Loucy (cell line): ENCODE measurements around the gene IFNG-AS1.

Source experiments
- H2AFZ ChIP-seq: fragments of 200-600 bp; sonication (generic); 2 replicates; pipeline ENCODE4 v1.6.0; 2016; ENCODE audit warnings: antibody characterized with exemption, mild to moderate bottlenecking, low read length, moderate library complexity
- H3F3A ChIP-seq: fragments of 200-600 bp; 2 replicates; pipeline ENCODE4 v1.6.0; 2016; ENCODE audit warnings: antibody characterized with exemption, low read depth, mild to moderate bottlenecking
- H3K27me3 ChIP-seq: fragments of 200-600 bp; sonication (generic); 2 replicates; pipeline ENCODE4 v1.6.1; 2014; ENCODE audit warnings: low read length, mild to moderate bottlenecking; ENCODE audit not compliant: insufficient read depth, poor library complexity, severe bottlenecking
- H3K36me3 ChIP-seq: fragments of 200-600 bp; sonication (generic); 2 replicates; pipeline ENCODE4 v1.6.1; 2016; ENCODE audit warnings: low read length; ENCODE audit not compliant: insufficient read depth
- H3K4me1 ChIP-seq: fragments of 200-600 bp; sonication (generic); 2 replicates; pipeline ENCODE4 v1.5.1; 2014; ENCODE audit warnings: low read length, mild to moderate bottlenecking; ENCODE audit not compliant: insufficient read depth, poor library complexity, severe bottlenecking
- H3K4me2 ChIP-seq: fragments of 200-600 bp; sonication (generic); 2 replicates; pipeline ENCODE4 v1.6.0; 2014; ENCODE audit warnings: antibody characterized with exemption, low read length, low read depth, mild to moderate bottlenecking; ENCODE audit not compliant: poor library complexity, severe bottlenecking
- H3K4me3 ChIP-seq: fragments of 200-600 bp; sonication (generic); 2 replicates; pipeline ENCODE4 v1.5.1; 2014; ENCODE audit warnings: low read length, mild to moderate bottlenecking, mixed read lengths; ENCODE audit not compliant: poor library complexity, severe bottlenecking
- H3K79me2 ChIP-seq: fragments of 200-600 bp; sonication (generic); 2 replicates; pipeline ENCODE4 v1.6.1; 2014; ENCODE audit warnings: low read length; ENCODE audit not compliant: insufficient read depth
- H3K9ac ChIP-seq: fragments of 200-600 bp; sonication (generic); 2 replicates; pipeline ENCODE4 v1.6.0; 2014; ENCODE audit warnings: mild to moderate bottlenecking, low read depth, low read length, moderate library complexity; ENCODE audit not compliant: poor library complexity, severe bottlenecking
- H3K9me2 ChIP-seq: fragments of 200-600 bp; sonication (generic); replicated peaks from 2 replicates; pipeline ENCODE4 v1.6.1; 2016; ENCODE audit warnings: low read depth, low read length, mixed read lengths
- H3K9me3 ChIP-seq: fragments of 200-600 bp; sonication (generic); 2 replicates; pipeline ENCODE4 v1.6.1; 2014; ENCODE audit warnings: mild to moderate bottlenecking, antibody characterized with exemption, low read length, low read depth; ENCODE audit not compliant: insufficient read depth
- H4K20me1 ChIP-seq: fragments of 200-600 bp; sonication (generic); 2 replicates; pipeline ENCODE4 v1.6.0; 2014; ENCODE audit warnings: antibody characterized with exemption, low read length, mild to moderate bottlenecking; ENCODE audit not compliant: insufficient read depth, poor library complexity, severe bottlenecking
- EZH2phosphoT487 ChIP-seq: fragments of 200-600 bp; IDR thresholded peaks from 2 replicates; pipeline ENCODE4 v1.6.1; 2018; ENCODE audit warnings: antibody characterized with exemption, mild to moderate bottlenecking, moderate library complexity, borderline replicate concordance
- TF ChIP-seq, protein P1 (sequence below): fragments of 200-600 bp; sonication (generic); conservative IDR thresholded peaks from 2 replicates; pipeline ENCODE4 v1.5.1; 2014; ENCODE audit warnings: mild to moderate bottlenecking, antibody characterized with exemption, low read length

Gene IFNG-AS1

DNA sequence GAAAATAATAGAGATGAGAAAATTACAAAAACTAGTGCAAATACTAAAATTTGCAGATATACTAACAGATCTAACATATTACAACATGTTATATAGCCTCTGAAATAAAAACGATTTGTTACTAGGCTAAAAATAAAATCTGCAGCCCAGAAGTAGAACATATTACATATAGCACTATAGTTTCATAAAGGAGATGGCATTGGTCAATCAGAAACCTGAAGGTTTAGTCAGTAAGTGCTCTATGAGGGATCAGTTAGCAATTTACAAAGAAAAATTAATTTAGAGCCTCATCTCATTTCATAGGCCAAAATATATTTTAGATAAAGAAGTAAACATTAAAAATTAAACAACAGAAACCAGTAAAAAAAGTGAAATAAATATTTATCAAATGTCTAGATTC lies 41.0 kb downstream of the IFNG-AS1 start:
- H3K9me3 ChIP-seq: no peaks in the 10 kb centered on the region
- no peaks in the 10 kb centered on the region for H4K20me1 ChIP-seq
- H2AFZ ChIP-seq: no peak overlapping the region
- no peaks in the 10 kb centered on the region for H3K9me2 ChIP-seq
- TF ChIP-seq, protein P1, sequence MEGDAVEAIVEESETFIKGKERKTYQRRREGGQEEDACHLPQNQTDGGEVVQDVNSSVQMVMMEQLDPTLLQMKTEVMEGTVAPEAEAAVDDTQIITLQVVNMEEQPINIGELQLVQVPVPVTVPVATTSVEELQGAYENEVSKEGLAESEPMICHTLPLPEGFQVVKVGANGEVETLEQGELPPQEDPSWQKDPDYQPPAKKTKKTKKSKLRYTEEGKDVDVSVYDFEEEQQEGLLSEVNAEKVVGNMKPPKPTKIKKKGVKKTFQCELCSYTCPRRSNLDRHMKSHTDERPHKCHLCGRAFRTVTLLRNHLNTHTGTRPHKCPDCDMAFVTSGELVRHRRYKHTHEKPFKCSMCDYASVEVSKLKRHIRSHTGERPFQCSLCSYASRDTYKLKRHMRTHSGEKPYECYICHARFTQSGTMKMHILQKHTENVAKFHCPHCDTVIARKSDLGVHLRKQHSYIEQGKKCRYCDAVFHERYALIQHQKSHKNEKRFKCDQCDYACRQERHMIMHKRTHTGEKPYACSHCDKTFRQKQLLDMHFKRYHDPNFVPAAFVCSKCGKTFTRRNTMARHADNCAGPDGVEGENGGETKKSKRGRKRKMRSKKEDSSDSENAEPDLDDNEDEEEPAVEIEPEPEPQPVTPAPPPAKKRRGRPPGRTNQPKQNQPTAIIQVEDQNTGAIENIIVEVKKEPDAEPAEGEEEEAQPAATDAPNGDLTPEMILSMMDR: no peak
- no peak for TF ChIP-seq EZH2phosphoT487
- no peaks in the 10 kb centered on the region for H3K36me3 ChIP-seq
- H3K4me3 ChIP-seq: no peak overlapping the region
- no peaks in the 10 kb centered on the region for H3K27me3 ChIP-seq
- H3K4me2 ChIP-seq: no peak overlapping the region
- H3K4me1 ChIP-seq: peaks cover 21% of the 10 kb centered on the region
- no peaks in the 10 kb centered on the region for H3F3A ChIP-seq
- no peaks in the 10 kb centered on the region for H3K79me2 ChIP-seq
- H3K9ac ChIP-seq: no peak overlapping the region

GRCh38 chr12:68031174-68031573 lies 41.9 kb downstream of the IFNG-AS1 start:
- Histone ChIP-seq H3K4me3 (no peak overlapping the region), H3K79me2 (no peaks in the 10 kb centered on the region), H3K4me2 (peak overlapping the region; percentile 82), H3K9ac (no peak overlapping the region), H3K9me2 (no peaks in the 10 kb centered on the region), H3F3A (no peaks in the 10 kb centered on the region), H2AFZ (no peak overlapping the region), H3K27me3 (no peaks in the 10 kb centered on the region), H3K4me1 (peaks cover 21% of the 10 kb centered on the region), H3K9me3 (no peaks in the 10 kb centered on the region), H3K36me3 (no peaks in the 10 kb centered on the region), H4K20me1 (no peaks in the 10 kb centered on the region)
- TF ChIP-seq, protein P1: no peak
- no peak for TF ChIP-seq EZH2phosphoT487

- H3K9ac ChIP-seq: peak overlapping the region; percentile 31
- no peaks in the 10 kb centered on the region for H3K36me3 ChIP-seq
- no peaks in the 10 kb centered on the region for H3K27me3 ChIP-seq
- peaks cover 29% of the 10 kb centered on the region for H3K4me1 ChIP-seq
- TF ChIP-seq EZH2phosphoT487: no peak
- TF ChIP-seq, protein P1: no peak
- no peaks in the 10 kb centered on the region for H3F3A ChIP-seq
- H3K9me2 ChIP-seq: no peaks in the 10 kb centered on the region
- H2AFZ ChIP-seq: peak overlapping the region; percentile 59
- peak overlapping the region; percentile 82 for H3K4me2 ChIP-seq
- H4K20me1 ChIP-seq: no peaks in the 10 kb centered on the region
- no peaks in the 10 kb centered on the region for H3K9me3 ChIP-seq
- peak overlapping the region; percentile 68 for H3K4me3 ChIP-seq
- no peaks in the 10 kb centered on the region for H3K79me2 ChIP-seq
Measured at GRCh38 chr12:68031881-68032739, 42.9 kb downstream of the IFNG-AS1 start.
